K562 (cell line): ENCODE results near the gene PLEKHA8. TPM values are rescaled to one million over a fixed set of nuclear protein-coding genes. Genes with fewer than 3 reads are reported as not detected.

Source experiments
- ATAC-seq: fragments of 200-7000 bp; cut with Tn5 transposase; 3 replicates; pipeline ENCODE4 v1.9.1; 2020; ENCODE audit warnings: moderate library complexity
- BruUV-seq: library from RNA; stranded (reverse); fragments of 400-500 nt; replicated peaks from 2 replicates; lab custom pipeline; 2021; lab: Mats Ljungman, UMichigan
- CTCF ChIA-PET: fragments of 300-600 bp; formaldehyde crosslinking; extraction: SDS; loops from one replicate; lab custom pipeline; 2021; ENCODE audit warnings: low intra/inter-chr PET ratio; lab: Yijun Ruan, JAX
- POLR2A ChIA-PET: fragments of 300-600, 350-650 bp; sonication (Branson Sonifier 250); formaldehyde crosslinking; extraction: SDS; loops from one replicate; lab custom pipeline; 2021; ENCODE audit warnings: antibody characterized with exemption, inconsistent platforms; lab: Yijun Ruan, JAX
- DNase-seq, 4 experiments: peaks; one replicate each; pipeline versions ENCODE4 v3.0.0 to v3.0.0-alpha.2; 2011 to 2018; ENCODE audit warnings: low spot score in 3 of 4, mixed read lengths in 3 of 4; ENCODE audit errors: extremely low read depth in 1 of 4
- FAIRE-seq: peaks from 2 replicates; lab custom pipeline; 2011; peaks lifted over from hg19 to GRCh38; lab: Jason Lieb, UNC
- H2AFZ ChIP-seq: 2 replicates; pipeline ENCODE4 v1.6.0; 2011; ENCODE audit warnings: low read depth, low read length, control low read depth, inconsistent platforms
- H3K27ac ChIP-seq: fragments of 200-600 bp; 3 replicates; pipeline ENCODE4 v1.8.0; 2011; ENCODE audit warnings: low read depth, mild to moderate bottlenecking, control low read depth, inconsistent platforms, low read length, moderate library complexity, mixed read lengths; ENCODE audit errors: extremely low read depth
- H3K27me3 ChIP-seq, 2 experiments: fragments of 300-600 bp in 1 of 2; 2 replicates in 1 of 2; 3 replicates in 1 of 2; pipeline versions ENCODE4 v1.6.0 to v1.8.0; 2011; ENCODE audit warnings: inconsistent platforms in 2 of 2, low read length in 2 of 2, mild to moderate bottlenecking in 1 of 2, mixed read lengths in 1 of 2, moderate library complexity in 1 of 2; ENCODE audit not compliant: control insufficient read depth in 2 of 2, insufficient read depth in 2 of 2
- H3K36me3 ChIP-seq: fragments of 300-600 bp; 3 replicates; pipeline ENCODE4 v1.8.0; 2011; ENCODE audit warnings: mild to moderate bottlenecking, low read length, inconsistent platforms; ENCODE audit not compliant: control insufficient read depth, insufficient read depth
- H3K4me1 ChIP-seq, 2 experiments: fragments of 200-600 bp in 1 of 2; replicated peaks in 1 of 2; 2 replicates in 1 of 2; 3 replicates in 1 of 2; pipeline versions ENCODE4 v1.5.1 to v1.8.0; 2011; ENCODE audit warnings: inconsistent platforms in 2 of 2, low read length in 2 of 2, mild to moderate bottlenecking in 1 of 2, mixed read lengths in 1 of 2, moderate library complexity in 1 of 2; ENCODE audit not compliant: control insufficient read depth in 2 of 2, insufficient read depth in 2 of 2
- H3K4me2 ChIP-seq: 2 replicates; pipeline ENCODE4 v1.6.1; 2011; ENCODE audit warnings: low read length, control low read depth, inconsistent platforms, mixed read lengths; ENCODE audit not compliant: insufficient read depth
- H3K4me3 ChIP-seq: fragments of 200-600 bp; sonication (generic), shearing (Covaris generic); 2 replicates; pipeline ENCODE4 v1.5.1; 2016; ENCODE audit warnings: control low read depth, inconsistent platforms
- H3K79me2 ChIP-seq: fragments of 200-600 bp; 3 replicates; pipeline ENCODE4 v1.8.0; 2011; ENCODE audit warnings: low read length, inconsistent platforms; ENCODE audit not compliant: control insufficient read depth, insufficient read depth
- H3K9ac ChIP-seq, 2 experiments: 2 replicates each; pipeline versions ENCODE4 v1.6.0 to v1.6.1; 2011; ENCODE audit warnings: low read depth in 2 of 2, low read length in 2 of 2, control low read depth in 1 of 2, inconsistent platforms in 1 of 2, mild to moderate bottlenecking in 1 of 2, mixed read lengths in 1 of 2; ENCODE audit not compliant: insufficient read depth in 1 of 2
- H3K9me1 ChIP-seq: one replicate; pipeline ENCODE4 v1.6.0; 2011; ENCODE audit warnings: inconsistent platforms, mild to moderate bottlenecking, low read length, moderate library complexity; ENCODE audit not compliant: control insufficient read depth, insufficient read depth
- H3K9me3 ChIP-seq: replicated peaks from 2 replicates; pipeline ENCODE4 v1.5.1; 2011; ENCODE audit warnings: low read depth, low read length, inconsistent platforms; ENCODE audit not compliant: control insufficient read depth, insufficient read depth
- H4K20me1 ChIP-seq: replicated peaks from 2 replicates; pipeline ENCODE4 v1.6.1; 2011; ENCODE audit warnings: low read length, inconsistent platforms, mixed read lengths; ENCODE audit not compliant: control insufficient read depth, insufficient read depth
- BRD4 ChIP-seq: fragments of 200-600 bp; sonication (generic); IDR thresholded peaks from 2 replicates; pipeline ENCODE4 v1.6.1; 2017; ENCODE audit warnings: inconsistent platforms
- CEBPG ChIP-seq, 3 experiments: fragments of 200-800 bp in 1 of 3; sonication (Bioruptor generic) in 1 of 3; sonication (generic) in 1 of 3; formaldehyde crosslinking in 1 of 3; IDR thresholded peaks in 2 of 3; conservative IDR thresholded peaks in 1 of 3; 2 replicates each; pipeline versions ENCODE4 v1.6.1 to v1.8.0; 2016 to 2022; ENCODE audit warnings: missing compliant biosample characterization in 2 of 3, missing genetic modification characterization in 2 of 3, mild to moderate bottlenecking in 1 of 3, missing genetic modification reagents in 1 of 3
- KLF1 ChIP-seq: fragments of 450-650 bp; IDR thresholded peaks from 2 replicates; pipeline ENCODE4 v1.6.1; 2016; ENCODE audit warnings: missing genetic modification characterization, missing compliant biosample characterization
- SLC30A9 ChIP-seq: fragments of 250-450 bp; sonication (Bioruptor Pico); IDR thresholded peaks from 2 replicates; pipeline ENCODE4 v1.8.0; 2022; ENCODE audit warnings: mild to moderate bottlenecking, moderate library complexity
- SMARCA5 ChIP-seq: fragments of 450-650 bp; IDR thresholded peaks from 2 replicates; pipeline ENCODE4 v1.6.1; 2016
- ZNF184 ChIP-seq: sonication (generic); formaldehyde crosslinking; IDR thresholded peaks from 2 replicates; pipeline ENCODE4 v1.5.0; 2020; ENCODE audit warnings: missing genetic modification reagents
- ZNF280B ChIP-seq: fragments of 250-450 bp; sonication (Bioruptor Pico); IDR thresholded peaks from 2 replicates; pipeline ENCODE4 v1.5.1; 2021; ENCODE audit warnings: mild to moderate bottlenecking
- WGBS: fragments of 100-300 bp; shearing (Covaris generic); methylation state at CpG from one replicate; pipeline ENCODE4 v1.1.6; 2016; ENCODE audit warnings: low coverage, mixed read lengths; ENCODE audit not compliant: insufficient coverage; ENCODE audit errors: missing lambda C conversion rate; 5-methylcytosine and 5-hydroxymethylcytosine counted together
- in situ Hi-C: fragments of 300-500 bp; cut with MboI; formaldehyde crosslinking; loops from 4 replicates; pipeline ENCODE4 v1.15.0; 2018; ENCODE audit warnings: inconsistent platforms, mixed read lengths
- intact Hi-C: fragments of 100-400 bp; cut with micrococcal nuclease; formaldehyde crosslinking; loops from 2 replicates; pipeline ENCODE4 v1.14.2; 2022
- polyA plus RNA-seq, 8 experiments: library from polyadenylated mRNA; depleted of rRNA in 4 of 8; stranded (reverse) in 5 of 8; unstranded in 3 of 8; fragments of >200 nt; fragmentation: Nextera tagmentation in 2 of 8; fragmentation: Illumina TruSeq in 1 of 8; extraction: Ambion mirVana in 2 of 8; extraction: Trizol in 1 of 8; gene quantifications; 2 replicates each; pipeline versions ENCODE4 v1.2.1 to v1.2.3, GENCODE V29; 2011 to 2014; ENCODE audit warnings: inconsistent platforms in 1 of 8, missing spikeins in 1 of 8
- total RNA-seq, 7 experiments: library from RNA; depleted of rRNA in 6 of 7; stranded (reverse); fragments of >200 nt in 6 of 7; fragmentation: Illumina TruSeq in 2 of 7; extraction: Trizol in 2 of 7; gene quantifications; 2 replicates each; pipeline versions ENCODE4 v1.2.1 to v1.2.3, GENCODE V29; 2011 to 2021; ENCODE audit warnings: low replicate concordance in 1 of 7

Gene PLEKHA8
- total and polyA plus RNA-seq, 9 of the 15 experiments (the other 6 are each of a cell fraction or from before 2014, with no cell fraction given), result 3.2 to 16.3 (median 11.8) TPM

- no peak for ATAC-seq
- Histone ChIP-seq H3K36me3 (no peaks in the 10 kb centered on the region), H3K9ac (no peak overlapping the region), H3K9me3 (no peaks in the 10 kb centered on the region), H4K20me1 (no peaks in the 10 kb centered on the region), H3K27me3 (no peaks in the 10 kb centered on the region), H3K9me1 (no peaks in the 10 kb centered on the region), H3K79me2 (peaks cover 6% of the 10 kb centered on the region; the same call in 1 of the 3 replicates), H3K27ac (no peak overlapping the region), H2AFZ (no peak overlapping the region), H3K4me3 (no peak overlapping the region), H3K4me2 (no peak overlapping the region), H3K4me1 (peaks cover 0 to 10% of the 10 kb centered on the region in 2 experiments; a peak in 2 of 5 replicates)
- ChIA-PET POLR2A (interaction anchor here (1.4 kb wide), 1 partner anchor 14 kb away, joined by 3 read pairs; no protein-coding TSS in a partner anchor), CTCF (interaction anchor here (0.6 kb wide), 1 partner anchor 108 kb away, joined by 3 read pairs; no protein-coding TSS in a partner anchor)
- in situ Hi-C loops (no loop called here), intact Hi-C loops (no loop called here)
- no TSS peak for BruUV-seq
- no peak for FAIRE-seq
- 87% methylated on average over 3 of the region's 3 CpGs for WGBS
- TF ChIP-seq ZNF280B (no peak), ZNF184 (CRISPR knock-in tag) (no peak), SMARCA5 (no peak), SLC30A9 (CRISPR knock-in tag) (no peak), CEBPG (CRISPR knock-in tag; IDR thresholded peaks at IDR 0.05) (no peak), CEBPG (tag; conservative IDR thresholded peaks at IDR 0.05 in 1 of 2, IDR thresholded peaks at IDR 0.05 in 1 of 2) (no peak), KLF1 (tag) (no peak), BRD4 (no peak)
- no peak for DNase-seq
Measured at GRCh38 chr7:30038196-30038980, 10.2 kb downstream of the PLEKHA8 start.
